GM18502 (cell line): ENCODE data around the gene PPP4R4.
"Not testable (repeated sequence)": the region's sequence is repeated elsewhere in the genome, so short reads cannot be mapped to it uniquely, and the experiment has no call there.

Source experiments
- ATAC-seq: cut with Tn5 transposase; IDR thresholded peaks from one replicate; pipeline ENCODE4 v1.9.1; 2021; ENCODE audit warnings: mild to moderate bottlenecking; ENCODE audit not compliant: unreplicated experiment, poor library complexity

Gene PPP4R4

GRCh38 chr14:94143239-94143638 is 30.9 kb upstream of the PPP4R4 start:
- ATAC-seq = no peak

GRCh38 chr14:94143711-94144110 is 30.4 kb upstream of the PPP4R4 start:
- no peak for ATAC-seq

GRCh38 chr14:94144765-94145164 is 29.4 kb upstream of the PPP4R4 start:
- ATAC-seq = no peak

- no peak for ATAC-seq
Observed at GRCh38 chr14:94145902-94146527, 28.1 kb upstream of the PPP4R4 start.

- no peak for ATAC-seq
Observed at GRCh38 chr14:94152676-94153075, 21.4 kb upstream of the PPP4R4 start.

- no peak for ATAC-seq
Observed at GRCh38 chr14:94153750-94154342, 20.3 kb upstream of the PPP4R4 start.

GRCh38 chr14:94156143-94156542 is 18.0 kb upstream of the PPP4R4 start:
- ATAC-seq = not testable (repeated sequence)

- no peak for ATAC-seq
Observed at GRCh38 chr14:94157197-94157596, 16.9 kb upstream of the PPP4R4 start.

GRCh38 chr14:94158239-94158883 is 15.8 kb upstream of the PPP4R4 start:
- ATAC-seq = no peak

GRCh38 chr14:94161058-94161457 is 13.1 kb upstream of the PPP4R4 start:
- ATAC-seq = no peak

GRCh38 chr14:94161981-94162380 is 12.1 kb upstream of the PPP4R4 start:
- no peak for ATAC-seq

GRCh38 chr14:94162466-94162865 is 11.7 kb upstream of the PPP4R4 start:
- ATAC-seq = no peak

GRCh38 chr14:94163796-94164195 is 10.3 kb upstream of the PPP4R4 start:
- ATAC-seq = no peak

GRCh38 chr14:94164685-94165431 is 9.3 kb upstream of the PPP4R4 start:
- ATAC-seq = no peak

- ATAC-seq = no peak
Observed at GRCh38 chr14:94165744-94166143, 8.4 kb upstream of the PPP4R4 start.

- ATAC-seq = no peak
Observed at GRCh38 chr14:94170136-94170535, 4.0 kb upstream of the PPP4R4 start.

- ATAC-seq = no peak
Observed at GRCh38 chr14:94171208-94171607, 2.9 kb upstream of the PPP4R4 start.

- ATAC-seq = no peak
Observed at GRCh38 chr14:94172545-94172944, 1.6 kb upstream of the PPP4R4 start.

GRCh38 chr14:94173471-94173884 is 644 bp upstream of the PPP4R4 start:
- no peak for ATAC-seq

GRCh38 chr14:94174604-94175010 is 485 bp downstream of the PPP4R4 start:
- no peak for ATAC-seq
